ENCODE measurements around the gene NFIC.
A peak's percentile ranks its signal among the peaks of the same experiment; 100 is the strongest.
"Not testable (repeated sequence)": the region's sequence is repeated elsewhere in the genome, so short reads cannot be mapped to it uniquely, and the experiment has no call there.

The NFIC gene

GRCh38 chr19:3336351-3336679 is 30.1 kb upstream of the NFIC start:
- no peak for DNase-seq (ENCODE audit: low spot score)
- CTCF ChIA-PET: no interaction called here
- POLR2A ChIA-PET (ENCODE audit: low non-redundant PET): no interaction called here
- peak overlapping the region; percentile 100 for H3K27ac ChIP-seq
- TF ChIP-seq, protein P1, sequence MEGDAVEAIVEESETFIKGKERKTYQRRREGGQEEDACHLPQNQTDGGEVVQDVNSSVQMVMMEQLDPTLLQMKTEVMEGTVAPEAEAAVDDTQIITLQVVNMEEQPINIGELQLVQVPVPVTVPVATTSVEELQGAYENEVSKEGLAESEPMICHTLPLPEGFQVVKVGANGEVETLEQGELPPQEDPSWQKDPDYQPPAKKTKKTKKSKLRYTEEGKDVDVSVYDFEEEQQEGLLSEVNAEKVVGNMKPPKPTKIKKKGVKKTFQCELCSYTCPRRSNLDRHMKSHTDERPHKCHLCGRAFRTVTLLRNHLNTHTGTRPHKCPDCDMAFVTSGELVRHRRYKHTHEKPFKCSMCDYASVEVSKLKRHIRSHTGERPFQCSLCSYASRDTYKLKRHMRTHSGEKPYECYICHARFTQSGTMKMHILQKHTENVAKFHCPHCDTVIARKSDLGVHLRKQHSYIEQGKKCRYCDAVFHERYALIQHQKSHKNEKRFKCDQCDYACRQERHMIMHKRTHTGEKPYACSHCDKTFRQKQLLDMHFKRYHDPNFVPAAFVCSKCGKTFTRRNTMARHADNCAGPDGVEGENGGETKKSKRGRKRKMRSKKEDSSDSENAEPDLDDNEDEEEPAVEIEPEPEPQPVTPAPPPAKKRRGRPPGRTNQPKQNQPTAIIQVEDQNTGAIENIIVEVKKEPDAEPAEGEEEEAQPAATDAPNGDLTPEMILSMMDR (conservative IDR thresholded peaks at IDR 0.05; ENCODE audit: low read depth): no peak

GRCh38 chr19:3336680-3337523 is 29.5 kb upstream of the NFIC start:
- no peak for DNase-seq (ENCODE audit: low spot score)
- ChIA-PET CTCF (interaction anchor here (0.6 kb wide), 1 partner anchor 14 kb away, joined by 3 read pairs; no protein-coding TSS in a partner anchor), POLR2A (ENCODE audit: low non-redundant PET) (no interaction called here)
- H3K27ac ChIP-seq: peak overlapping the region; percentile 100
- TF ChIP-seq, protein P1 (conservative IDR thresholded peaks at IDR 0.05; ENCODE audit: low read depth): no peak

- POLR2A ChIA-PET (ENCODE audit: low non-redundant PET): no interaction called here
- DNase-seq (ENCODE audit: low spot score): no peak
- CTCF ChIA-PET: no interaction called here
These were observed 27.7 kb upstream of the NFIC start for GRCh38 chr19:3338541-3339181.

DNA sequence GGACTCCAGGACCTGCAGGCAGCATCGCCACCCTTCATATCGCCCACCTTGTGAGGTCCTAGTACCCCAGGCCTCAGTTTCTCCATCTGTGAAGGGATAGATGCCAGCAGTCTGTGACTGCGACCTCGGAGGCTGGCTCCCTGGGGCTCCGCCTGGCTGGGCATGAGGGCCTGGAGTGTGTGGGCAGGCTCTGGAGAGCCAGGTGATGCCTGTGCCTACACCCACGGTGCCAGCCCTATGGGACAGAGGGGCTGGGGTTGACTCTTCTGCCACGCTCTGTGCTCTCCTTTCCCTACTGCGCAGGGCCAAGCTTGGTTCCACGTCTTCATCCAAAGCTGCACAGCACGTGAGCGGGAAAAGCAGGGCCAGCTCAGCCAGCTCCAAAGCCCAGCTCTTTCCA is 26.0 kb upstream of the NFIC start:
- ChIA-PET POLR2A (ENCODE audit: low non-redundant PET) (no interaction called here), CTCF (no interaction called here)
- H3K27ac ChIP-seq: peak overlapping the region; percentile 100
- TF ChIP-seq, protein P1 (conservative IDR thresholded peaks at IDR 0.05; ENCODE audit: low read depth): no peak
- no peak for DNase-seq (ENCODE audit: low spot score)

More at GRCh38 chr19:3338541-3339181, 27.7 kb upstream of the NFIC start:
- peak overlapping the region; percentile 100 for H3K27ac ChIP-seq
- TF ChIP-seq, protein P1 (conservative IDR thresholded peaks at IDR 0.05; ENCODE audit: low read depth): no peak

GRCh38 chr19:3342246-3342645 is 24.1 kb upstream of the NFIC start:
- H3K27ac ChIP-seq: peak overlapping the region; percentile 100
- no peak for DNase-seq (ENCODE audit: low spot score)
- POLR2A ChIA-PET (ENCODE audit: low non-redundant PET): no interaction called here
- TF ChIP-seq, protein P1 (conservative IDR thresholded peaks at IDR 0.05; ENCODE audit: low read depth): no peak
- CTCF ChIA-PET: no interaction called here

DNA sequence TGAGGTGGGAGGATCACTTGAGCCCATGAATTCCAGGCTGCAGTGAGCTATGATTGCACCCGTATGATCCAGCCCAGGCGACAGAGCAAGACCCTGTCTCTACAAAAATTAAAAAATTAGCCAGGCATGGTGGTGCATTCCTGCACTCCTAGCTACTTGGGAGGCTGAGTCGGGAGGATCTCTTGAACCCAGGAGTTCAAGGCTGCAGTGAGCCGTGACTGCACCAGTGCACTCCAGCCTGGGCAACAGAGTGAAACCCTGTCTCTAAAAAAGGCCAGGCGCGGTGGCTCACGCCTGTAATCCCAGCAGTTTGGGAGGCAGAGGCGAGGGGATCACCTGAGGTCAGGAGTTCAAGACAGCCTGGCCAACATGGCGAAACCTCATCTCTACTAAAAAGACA is 23.4 kb upstream of the NFIC start:
- POLR2A ChIA-PET (ENCODE audit: low non-redundant PET): not testable (repeated sequence)
- peak overlapping the region; percentile 100 for H3K27ac ChIP-seq
- CTCF ChIA-PET: interaction anchor here (0.5 to 0.6 kb wide), 2 partner anchors 89 to 118 kb away, joined by 3 read pairs; no protein-coding TSS in a partner anchor

More for the DNA sequence above, 23.4 kb upstream of the NFIC start:
- not testable (repeated sequence) for DNase-seq (ENCODE audit: low spot score)

Data from RWPE1 (cell line).